HepG2 (cell line): ENCODE measurements around the gene ZNF217. TPM values are rescaled to one million over a fixed set of nuclear protein-coding genes. Genes with fewer than 3 reads are reported as not detected.

Source experiments
- ATF4 ChIP-seq, 2 experiments: fragments of 450-650 bp in 1 of 2; sonication (generic) in 1 of 2; formaldehyde crosslinking; IDR thresholded peaks; 2 replicates each; pipeline versions ENCODE4 v1.5.0 to v1.8.0; 2020 to 2022; ENCODE audit warnings: mild to moderate bottlenecking in 1 of 2, missing genetic modification reagents in 1 of 2
- DMTF1 ChIP-seq: sonication (generic); formaldehyde crosslinking; IDR thresholded peaks from 2 replicates; pipeline ENCODE4 v1.4.0; 2020; ENCODE audit warnings: mild to moderate bottlenecking, missing genetic modification reagents
- EP300 ChIP-seq, 3 experiments: sonication (generic) in 1 of 3; formaldehyde crosslinking in 1 of 3; IDR thresholded peaks; 2 replicates each; pipeline versions ENCODE4 v1.5.1 to v1.6.1; 2011 to 2020; ENCODE audit warnings: low read depth in 2 of 3, low read length in 2 of 3, borderline replicate concordance in 1 of 3, improper control_type of control experiment in 1 of 3, mild to moderate bottlenecking in 1 of 3, missing genetic modification reagents in 1 of 3, moderate library complexity in 1 of 3
- HNF4A ChIP-seq: sonication (generic); formaldehyde crosslinking; IDR thresholded peaks from 2 replicates; pipeline ENCODE4 v1.4.0; 2020; ENCODE audit warnings: missing genetic modification reagents
- IRF2 ChIP-seq: IDR thresholded peaks from 2 replicates; pipeline ENCODE4 v1.6.1; 2018; ENCODE audit warnings: missing genetic modification reagents, missing compliant biosample characterization
- KDM1A ChIP-seq: IDR thresholded peaks from 2 replicates; pipeline ENCODE4 v1.6.1; 2016; ENCODE audit warnings: missing compliant biosample characterization
- KDM4B ChIP-seq: sonication (generic); formaldehyde crosslinking; IDR thresholded peaks from 2 replicates; pipeline ENCODE4 v1.4.0; 2020; ENCODE audit warnings: missing genetic modification reagents
- NFE2L2 ChIP-seq: fragments of 150-350 bp; IDR thresholded peaks from 2 replicates; pipeline ENCODE4 v1.6.1; 2014; ENCODE audit warnings: low read length
- POGK ChIP-seq: sonication (generic); formaldehyde crosslinking; conservative IDR thresholded peaks from 2 replicates; pipeline ENCODE4 v1.8.0; 2022; ENCODE audit warnings: mild to moderate bottlenecking, moderate library complexity, missing genetic modification reagents
- RXRA ChIP-seq: sonication (generic); formaldehyde crosslinking; IDR thresholded peaks from 2 replicates; pipeline ENCODE4 v1.5.1; 2020; ENCODE audit warnings: missing genetic modification reagents
- SIX1 ChIP-seq: sonication (generic); formaldehyde crosslinking; IDR thresholded peaks from 2 replicates; pipeline ENCODE4 v1.4.0; 2020; ENCODE audit warnings: missing genetic modification reagents, borderline replicate concordance
- STAG1 ChIP-seq: sonication (generic); formaldehyde crosslinking; IDR thresholded peaks from 2 replicates; pipeline ENCODE4 v1.4.0; 2020; ENCODE audit warnings: missing genetic modification reagents
- TEAD3 ChIP-seq: optimal IDR thresholded peaks from 2 replicates; pipeline ENCODE3; 2016; ENCODE audit warnings: borderline replicate concordance
- ZBTB7B ChIP-seq: sonication (generic); formaldehyde crosslinking; IDR thresholded peaks from 2 replicates; pipeline ENCODE4 v1.4.0; 2020; ENCODE audit warnings: missing genetic modification reagents
- ZFY ChIP-seq: sonication (generic); formaldehyde crosslinking; IDR thresholded peaks from 2 replicates; pipeline ENCODE4 v1.4.0; 2020; ENCODE audit warnings: missing genetic modification reagents
- ZMYM3 ChIP-seq: sonication (generic); formaldehyde crosslinking; IDR thresholded peaks from 2 replicates; pipeline ENCODE4 v1.5.1; 2020; ENCODE audit warnings: mild to moderate bottlenecking, missing genetic modification reagents
- ZNF224 ChIP-seq: sonication (generic); formaldehyde crosslinking; IDR thresholded peaks from 2 replicates; pipeline ENCODE4 v1.5.0; 2020; ENCODE audit warnings: mild to moderate bottlenecking, missing genetic modification reagents
- ZNF317 ChIP-seq: sonication (generic); formaldehyde crosslinking; IDR thresholded peaks from 2 replicates; pipeline ENCODE4 v1.5.0; 2020; ENCODE audit warnings: mild to moderate bottlenecking, missing genetic modification reagents
- ZNF580 ChIP-seq: IDR thresholded peaks from 2 replicates; pipeline ENCODE4 v1.6.1; 2016; ENCODE audit warnings: low read depth, borderline replicate concordance
- ZNF703 ChIP-seq: sonication (generic); formaldehyde crosslinking; IDR thresholded peaks from 2 replicates; pipeline ENCODE4 v1.5.1; 2020; ENCODE audit warnings: missing genetic modification reagents, mild to moderate bottlenecking, moderate library complexity, borderline replicate concordance
- ZNF768 ChIP-seq: sonication (generic); formaldehyde crosslinking; IDR thresholded peaks from 2 replicates; pipeline ENCODE4 v1.4.0; 2020; ENCODE audit warnings: missing genetic modification reagents
- ZSCAN29 ChIP-seq: sonication (generic); formaldehyde crosslinking; conservative IDR thresholded peaks from 2 replicates; pipeline ENCODE4 v1.4.0; 2020; ENCODE audit warnings: mild to moderate bottlenecking, missing genetic modification reagents
- polyA plus RNA-seq, 8 experiments: library from polyadenylated mRNA; depleted of rRNA in 3 of 8; stranded (reverse) in 7 of 8; unstranded in 1 of 8; fragments of >200 nt; fragmentation: Illumina TruSeq in 4 of 8; extraction: Trizol in 4 of 8; gene quantifications; 2 replicates each; pipeline versions ENCODE4 v1.2.1 to v1.2.3, GENCODE V29; 2011 to 2016; ENCODE audit warnings: low read depth in 4 of 8, missing spikeins in 1 of 8, mixed read lengths in 1 of 8; ENCODE audit not compliant: insufficient read depth in 1 of 8
- total RNA-seq, 5 experiments: library from RNA; depleted of rRNA; stranded (reverse); fragments of >200 nt; fragmentation: Illumina TruSeq; extraction: Trizol; gene quantifications; 2 replicates each; pipeline ENCODE4 v1.2.3, GENCODE V29; 2016; ENCODE audit warnings: low read depth in 1 of 5

ZNF217 gene
- total and polyA plus RNA-seq, 2 of the 13 experiments (the other 11 are each of a cell fraction or from before 2014, with no cell fraction given) = 22.3 to 29.8 TPM

GRCh38 chr20:53550280-53551187 lies 43.1 kb downstream of the ZNF217 start (continued):
- TF ChIP-seq NFE2L2 (no peak), STAG1 (CRISPR knock-in tag) (peak; percentile 10; the same call in 1 of the 2 replicates), TEAD3 (CRISPR knock-in tag) (peak; percentile 57), RXRA (CRISPR knock-in tag) (no peak), KDM1A (CRISPR knock-in tag) (0 out of 2 replicates have a peak, but pooled peaks have one; percentile 37), DMTF1 (0 out of 2 replicates have a peak, but pooled peaks have one; percentile 16), ATF4 (CRISPR knock-in tag; IDR thresholded peaks at IDR 0.05) (no peak), IRF2 (CRISPR knock-in tag) (0 out of 2 replicates have a peak, but pooled peaks have one; percentile 48), HNF4A (no peak), ZSCAN29 (0 out of 2 replicates have a peak, but pooled peaks have one; percentile 24), POGK (CRISPR knock-in tag) (peak; percentile 20; the same call in 1 of the 2 replicates), ZNF580 (CRISPR knock-in tag) (peak; percentile 36; the same call in 1 of the 2 replicates), SIX1 (CRISPR knock-in tag) (peak; percentile 53; the same call in 1 of the 2 replicates), ZNF224 (0 out of 2 replicates have a peak, but pooled peaks have one; percentile 64), ZMYM3 (CRISPR knock-in tag) (peak; percentile 45; the same call in 1 of the 2 replicates), EP300 (IDR thresholded peaks at IDR 0.05; ENCODE audit: low read depth in 2 of 2, low read length in 2 of 2) (0 out of 4 replicates have a peak, but pooled peaks have one; percentile 11 to 17), EP300 (CRISPR knock-in tag; IDR thresholded peaks at IDR 0.05; ENCODE audit: borderline replicate concordance) (no peak), ZNF703 (CRISPR knock-in tag) (no peak), ZNF317 (CRISPR knock-in tag) (0 out of 2 replicates have a peak, but pooled peaks have one; percentile 10), ZFY (CRISPR knock-in tag) (no peak; the same call in 1 of the 2 replicates), ZNF768 (CRISPR knock-in tag) (peak; percentile 26; the same call in 1 of the 2 replicates), ZBTB7B (CRISPR knock-in tag) (peak; percentile 68), KDM4B (CRISPR knock-in tag) (0 out of 2 replicates have a peak, but pooled peaks have one; percentile 19)
